ENCODE measurements around the gene SLC35B3. TPM values are rescaled to one million over a fixed set of nuclear protein-coding genes. Genes with fewer than 3 reads are reported as not detected.

SLC35B3 gene
- total RNA-seq, 3 donors from 2014 or later, result 6.8 to 7.7 (median 6.9) TPM

DNA sequence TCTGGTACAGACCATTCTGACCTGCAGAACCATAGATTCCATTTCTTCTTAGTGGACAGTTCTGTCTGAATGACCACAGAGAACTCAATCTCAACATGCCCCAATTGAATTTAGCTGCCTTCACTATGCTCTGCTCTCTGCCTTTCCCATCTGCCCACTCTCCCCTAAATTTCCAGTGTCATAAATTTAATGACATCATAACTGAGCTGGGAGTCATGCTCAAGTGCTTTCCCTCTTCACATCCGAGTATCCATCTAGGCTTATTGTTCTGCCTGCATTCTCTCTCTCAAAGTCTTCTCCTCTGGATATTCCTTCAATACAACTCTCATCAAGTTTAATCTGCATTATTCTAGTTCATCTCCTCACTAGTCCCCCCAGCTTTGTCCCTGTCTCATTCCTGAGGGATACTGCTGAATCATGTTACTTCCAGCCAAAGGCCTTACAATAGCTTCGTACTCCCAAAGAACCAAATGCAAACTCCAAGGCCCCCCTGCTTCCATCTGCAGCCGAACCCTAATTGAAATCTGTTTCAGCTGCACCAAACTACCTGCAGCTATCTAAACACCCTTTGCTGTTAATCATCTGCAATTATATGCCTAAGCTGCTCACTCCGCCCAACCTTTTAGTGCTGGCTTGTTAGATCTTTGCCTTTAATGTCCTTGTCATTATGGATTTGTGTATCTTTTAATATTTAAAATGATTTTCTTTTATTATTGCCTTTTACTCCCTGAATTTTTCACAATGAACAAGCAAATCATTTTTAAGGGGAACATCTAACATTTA, 46.1 kb downstream of the SLC35B3 start:
- Mint-ChIP-seq H3K36me3 (ENCODE audit: insufficient read depth) (no peaks in the 10 kb centered on the region), H3K4me1 (ENCODE audit: low read depth) (peaks cover 15% of the 10 kb centered on the region), H3K9me3 (no peaks in the 10 kb centered on the region), H3K27me3 (ENCODE audit: low read depth) (peaks cover 4% of the 10 kb centered on the region), H3K4me3 (no peak overlapping the region)
- ATAC-seq (no peak), DNase-seq (no peak)

DNA sequence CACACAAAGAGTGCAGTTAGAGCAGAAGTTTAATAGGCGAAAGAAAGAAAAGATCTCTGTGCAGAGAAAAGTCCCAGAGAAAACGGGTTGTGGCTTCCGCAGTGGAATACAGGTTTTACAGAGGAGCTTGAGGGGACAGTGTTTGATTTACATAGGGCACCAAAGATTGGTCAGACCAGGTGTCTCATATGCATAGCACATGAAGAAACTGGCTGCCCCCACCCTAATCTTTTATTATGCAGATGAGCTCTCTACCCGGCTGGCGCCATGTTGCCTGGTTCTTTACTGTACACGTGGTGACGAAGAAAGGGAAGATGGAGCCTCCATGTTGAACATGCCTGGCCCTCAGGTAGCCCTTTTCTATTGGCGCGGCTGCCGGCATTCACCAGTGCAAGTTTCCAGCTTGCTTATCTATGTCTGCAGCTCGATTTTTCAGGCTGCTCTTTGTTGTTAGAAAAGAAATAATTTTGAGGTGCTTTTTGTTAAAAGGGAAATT, 47.4 kb downstream of the SLC35B3 start:
- ATAC-seq (no peak), DNase-seq (no peak)
- no peaks in the 10 kb centered on the region for H3K36me3 Mint-ChIP-seq (ENCODE audit: insufficient read depth)
- no peak overlapping the region for H3K4me3 Mint-ChIP-seq
- H3K27me3 Mint-ChIP-seq (ENCODE audit: low read depth), result peaks cover 4% of the 10 kb centered on the region
- peaks cover 13% of the 10 kb centered on the region for H3K4me1 Mint-ChIP-seq (ENCODE audit: low read depth)
- no peaks in the 10 kb centered on the region for H3K9me3 Mint-ChIP-seq

DNA sequence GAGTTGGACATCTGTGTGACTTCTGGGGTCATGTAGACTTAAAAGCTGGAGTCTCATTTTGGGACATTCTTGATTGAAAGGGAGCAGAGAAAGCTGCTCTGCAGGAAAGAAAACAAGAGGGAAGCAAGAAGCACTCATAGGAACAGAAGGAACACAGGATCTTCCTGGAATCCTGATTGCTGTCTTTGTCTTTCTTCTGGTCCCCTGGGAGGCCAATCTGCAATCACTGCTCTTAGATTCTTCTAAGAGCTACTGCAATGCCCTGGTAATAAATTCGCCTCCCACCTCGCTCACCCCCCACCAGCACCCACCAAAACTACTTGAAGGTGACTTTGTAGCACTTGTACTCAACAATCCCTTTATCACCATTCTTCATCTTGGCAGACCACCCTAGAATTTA, 51.8 kb downstream of the SLC35B3 start:
- Mint-ChIP-seq H3K4me3 (no peak overlapping the region), H3K27me3 (ENCODE audit: low read depth) (peaks cover 7% of the 10 kb centered on the region), H3K4me1 (ENCODE audit: low read depth) (no peaks in the 10 kb centered on the region), H3K9me3 (no peaks in the 10 kb centered on the region), H3K36me3 (ENCODE audit: insufficient read depth) (no peaks in the 10 kb centered on the region)
- DNase-seq (no peak), ATAC-seq (no peak)

GRCh38 chr6:8382434-8382833, 52.9 kb downstream of the SLC35B3 start:
- Mint-ChIP-seq H3K4me3 (no peak overlapping the region), H3K27me3 (ENCODE audit: low read depth) (peaks cover 12% of the 10 kb centered on the region), H3K9me3 (no peaks in the 10 kb centered on the region), H3K4me1 (ENCODE audit: low read depth) (no peaks in the 10 kb centered on the region), H3K36me3 (ENCODE audit: insufficient read depth) (no peaks in the 10 kb centered on the region)
- ATAC-seq (no peak), DNase-seq (no peak)

DNA sequence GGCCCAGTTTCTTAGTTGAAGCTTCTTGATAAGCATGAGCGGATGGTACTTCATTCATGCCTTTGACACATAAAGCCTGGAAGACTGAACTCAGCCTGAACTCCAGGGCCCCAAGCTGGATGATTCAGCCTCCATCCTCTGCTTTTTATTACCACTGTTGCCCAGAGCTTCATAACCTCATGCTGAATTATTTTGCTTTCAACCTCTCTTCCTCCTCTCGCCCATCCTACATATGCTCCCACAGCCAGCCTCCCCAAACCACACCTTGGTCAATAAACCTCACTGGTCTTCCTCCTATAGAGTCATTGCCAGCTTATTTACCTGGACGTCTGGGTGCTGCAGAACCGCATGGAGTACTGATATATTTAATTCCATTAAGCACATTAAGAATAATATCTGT, 59.4 kb downstream of the SLC35B3 start:
- no peak for ATAC-seq
- H3K4me3 Mint-ChIP-seq, result no peak overlapping the region
- H3K4me1 Mint-ChIP-seq (ENCODE audit: low read depth), result no peaks in the 10 kb centered on the region
- H3K9me3 Mint-ChIP-seq, result no peaks in the 10 kb centered on the region
- no peak for DNase-seq
- H3K36me3 Mint-ChIP-seq (ENCODE audit: insufficient read depth), result no peaks in the 10 kb centered on the region
- H3K27me3 Mint-ChIP-seq (ENCODE audit: low read depth), result peaks cover 12% of the 10 kb centered on the region

All from activated T-cell treated with anti-CD3 and anti-CD28 coated beads, Interleukin-2, amount 50 U/mL, for 4 hours (primary cell).